Activated CD4-positive, alpha-beta T cell treated with anti-CD3 and anti-CD28 coated beads for 4 hours (primary cell): ENCODE measurements around the gene HIVEP3.

Experiments used
- DNase-seq, 2 donors: peaks; one replicate each; pipeline ENCODE4 v3.0.0-alpha.2; 2020

Gene HIVEP3

GRCh38 chr1:41540886-41541591, 377.7 kb downstream of the HIVEP3 start:
- no peak for DNase-seq

GRCh38 chr1:41539999-41540398, 378.7 kb downstream of the HIVEP3 start:
- DNase-seq = no peak

- DNase-seq = no peak
Observed at GRCh38 chr1:41539418-41539805, 379.3 kb downstream of the HIVEP3 start.

GRCh38 chr1:41538741-41539417, 379.8 kb downstream of the HIVEP3 start:
- DNase-seq = no peak

- DNase-seq = no peak
Observed at GRCh38 chr1:41537788-41538351, 380.9 kb downstream of the HIVEP3 start.

GRCh38 chr1:41537251-41537650, 381.5 kb downstream of the HIVEP3 start:
- DNase-seq = no peak

- DNase-seq = no peak
Observed at GRCh38 chr1:41536361-41536802, 382.3 kb downstream of the HIVEP3 start.

GRCh38 chr1:41535716-41536115, 383.0 kb downstream of the HIVEP3 start:
- no peak for DNase-seq

GRCh38 chr1:41535276-41535675, 383.4 kb downstream of the HIVEP3 start:
- DNase-seq = no peak

GRCh38 chr1:41534181-41535076, 384.3 kb downstream of the HIVEP3 start:
- no peak for DNase-seq

GRCh38 chr1:41533731-41534080, 385.0 kb downstream of the HIVEP3 start:
- DNase-seq = no peak

GRCh38 chr1:41533016-41533730, 385.5 kb downstream of the HIVEP3 start:
- DNase-seq = no peak

- no peak for DNase-seq
Observed at GRCh38 chr1:41532206-41532975, 386.3 kb downstream of the HIVEP3 start.

- no peak for DNase-seq
Observed at GRCh38 chr1:41530411-41530810, 388.3 kb downstream of the HIVEP3 start.

GRCh38 chr1:41529621-41530395, 388.9 kb downstream of the HIVEP3 start:
- no peak for DNase-seq

GRCh38 chr1:41528726-41529605, 389.8 kb downstream of the HIVEP3 start:
- DNase-seq = no peak

- DNase-seq = no peak
Observed at GRCh38 chr1:41528106-41528505, 390.6 kb downstream of the HIVEP3 start.

- DNase-seq = no peak
Observed at GRCh38 chr1:41526956-41527561, 391.7 kb downstream of the HIVEP3 start.

GRCh38 chr1:41525891-41526587, 392.7 kb downstream of the HIVEP3 start:
- no peak for DNase-seq
